GM23248 (cell line): ENCODE data around the gene GGT5. TPM values are rescaled to one million over a fixed set of nuclear protein-coding genes. Genes with fewer than 3 reads are reported as not detected.

Experiments
- DNase-seq: peaks from one replicate; pipeline ENCODE4 v3.0.0-alpha.2; 2015
- H2AFZ ChIP-seq: fragments of 200-600 bp; sonication (generic); 2 replicates; pipeline ENCODE4 v1.6.1; 2016; ENCODE audit warnings: antibody characterized with exemption
- H3F3A ChIP-seq: fragments of 200-600 bp; sonication (generic); 2 replicates; pipeline ENCODE4 v1.6.1; 2016; ENCODE audit warnings: mild to moderate bottlenecking, antibody characterized with exemption, mixed run types; ENCODE audit not compliant: insufficient read depth
- H3K27ac ChIP-seq: fragments of 200-600 bp; sonication (generic); 2 replicates; pipeline ENCODE4 v1.5.1; 2016; ENCODE audit warnings: mild to moderate bottlenecking
- H3K27me3 ChIP-seq: fragments of 200-600 bp; sonication (generic); replicated peaks from 2 replicates; pipeline ENCODE4 v1.6.1; 2016; ENCODE audit warnings: mild to moderate bottlenecking; ENCODE audit not compliant: insufficient read depth
- H3K36me3 ChIP-seq: fragments of 200-600 bp; sonication (generic); 2 replicates; pipeline ENCODE4 v1.6.1; 2016; ENCODE audit warnings: low read depth, mild to moderate bottlenecking
- H3K4me1 ChIP-seq: fragments of 200-600 bp; sonication (generic); 2 replicates; pipeline ENCODE4 v1.6.1; 2016; ENCODE audit warnings: mild to moderate bottlenecking; ENCODE audit not compliant: insufficient read depth
- H3K4me2 ChIP-seq: fragments of 200-600 bp; sonication (generic); one replicate; pipeline ENCODE4 v1.6.1; 2016; ENCODE audit warnings: mild to moderate bottlenecking; ENCODE audit not compliant: unreplicated experiment
- H3K4me3 ChIP-seq: fragments of 200-600 bp; sonication (generic); 2 replicates; pipeline ENCODE4 v1.5.1; 2016; ENCODE audit warnings: mild to moderate bottlenecking
- H3K79me2 ChIP-seq: fragments of 200-600 bp; sonication (generic); 2 replicates; pipeline ENCODE4 v1.6.1; 2016; ENCODE audit warnings: mild to moderate bottlenecking; ENCODE audit not compliant: insufficient read depth
- H3K9ac ChIP-seq: fragments of 200-600 bp; sonication (generic); 2 replicates; pipeline ENCODE4 v1.6.1; 2016; ENCODE audit warnings: mild to moderate bottlenecking
- H3K9me2 ChIP-seq: fragments of 200-600 bp; sonication (generic); 2 replicates; pipeline ENCODE4 v1.6.1; 2016; ENCODE audit warnings: mixed run types, mild to moderate bottlenecking, moderate library complexity; ENCODE audit not compliant: insufficient read depth
- H3K9me3 ChIP-seq: fragments of 200-600 bp; sonication (generic); one replicate; pipeline ENCODE4 v1.6.1; 2017; ENCODE audit warnings: low read depth
- H4K20me1 ChIP-seq: fragments of 200-600 bp; sonication (generic); 2 replicates; pipeline ENCODE4 v1.6.0; 2016; ENCODE audit not compliant: insufficient read depth
- EZH2 ChIP-seq: fragments of 200-600 bp; sonication (generic); IDR thresholded peaks from 2 replicates; pipeline ENCODE4 v1.6.1; 2018; ENCODE audit warnings: antibody characterized with exemption, mild to moderate bottlenecking; ENCODE audit not compliant: insufficient read depth, poor library complexity, severe bottlenecking
- EZH2phosphoT487 ChIP-seq: fragments of 200-600 bp; sonication (generic); IDR thresholded peaks from 2 replicates; pipeline ENCODE4 v1.6.1; 2018; ENCODE audit warnings: antibody characterized with exemption, moderate library complexity, mild to moderate bottlenecking, low read depth; ENCODE audit not compliant: insufficient read depth
- WGBS, 2 experiments: methylation state at CpG; one replicate each; pipeline ENCODE4 v1.1.6; 2015 to 2017; ENCODE audit warnings: low lambda C conversion rate in 2 of 2, low coverage in 1 of 2; ENCODE audit errors: missing lambda C conversion rate in 2 of 2; 5-methylcytosine and 5-hydroxymethylcytosine counted together
- in situ Hi-C: fragments of 300-500 bp; cut with MboI; formaldehyde crosslinking; loops from 2 replicates; pipeline ENCODE4 v1.15.0; 2020
- polyA plus RNA-seq: library from polyadenylated mRNA; unstranded; fragments of >200 nt; fragmentation: Nextera tagmentation; extraction: Ambion mirVana; gene quantifications from 2 replicates; pipeline ENCODE4 v1.2.1, GENCODE V29; 2016
- total RNA-seq: library from RNA; depleted of rRNA; stranded (reverse); fragments of >200 nt; shearing (Covaris generic); gene quantifications from 2 replicates; pipeline ENCODE4 v1.2.3, GENCODE V29; 2014

GGT5 gene
- total and polyA plus RNA-seq, 2 experiments from 2014 or later, result 1.3 to 5.1 TPM

DNA sequence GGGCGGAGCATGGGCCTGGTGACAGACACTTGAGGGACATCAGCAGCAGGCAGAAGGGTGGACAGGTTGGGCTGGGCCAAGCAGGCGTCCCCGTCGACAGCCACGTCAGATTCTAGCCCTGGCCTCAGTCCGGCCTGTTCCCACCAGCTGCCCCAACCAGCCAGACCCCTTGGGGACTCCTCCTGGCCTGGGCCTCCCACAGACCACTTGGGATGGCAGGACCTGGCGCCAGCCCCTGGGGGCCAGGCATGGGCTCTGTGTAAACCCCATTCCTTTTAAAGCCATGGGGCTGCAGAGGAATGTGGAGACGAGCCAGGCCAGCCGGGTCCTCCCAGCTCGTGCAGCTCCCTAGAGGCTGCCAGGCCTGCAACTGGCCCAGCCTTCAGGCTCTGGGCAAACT lies 68.3 kb downstream of the GGT5 start:
- H3K4me3 ChIP-seq, result no peak overlapping the region
- H3K36me3 ChIP-seq, result no peaks in the 10 kb centered on the region; the same call in 1 of the 2 replicates
- TF ChIP-seq EZH2, result no peak
- TF ChIP-seq EZH2phosphoT487, result no peak
- 85 to 86% methylated on average over 10 of the region's 10 CpGs for WGBS, 2 experiments
- H2AFZ ChIP-seq, result no peak overlapping the region
- H3K4me1 ChIP-seq, result no peaks in the 10 kb centered on the region
- H3K4me2 ChIP-seq, result no peak overlapping the region
- H3F3A ChIP-seq, result no peaks in the 10 kb centered on the region
- H3K27ac ChIP-seq, result no peak overlapping the region
- in situ Hi-C loops, result no loop called here
- H3K9me3 ChIP-seq, result no peaks in the 10 kb centered on the region
- no peaks in the 10 kb centered on the region for H3K79me2 ChIP-seq
- no peak for DNase-seq
- H4K20me1 ChIP-seq, result no peaks in the 10 kb centered on the region
- no peaks in the 10 kb centered on the region for H3K9me2 ChIP-seq
- no peak overlapping the region for H3K9ac ChIP-seq
- H3K27me3 ChIP-seq, result no peaks in the 10 kb centered on the region

DNA sequence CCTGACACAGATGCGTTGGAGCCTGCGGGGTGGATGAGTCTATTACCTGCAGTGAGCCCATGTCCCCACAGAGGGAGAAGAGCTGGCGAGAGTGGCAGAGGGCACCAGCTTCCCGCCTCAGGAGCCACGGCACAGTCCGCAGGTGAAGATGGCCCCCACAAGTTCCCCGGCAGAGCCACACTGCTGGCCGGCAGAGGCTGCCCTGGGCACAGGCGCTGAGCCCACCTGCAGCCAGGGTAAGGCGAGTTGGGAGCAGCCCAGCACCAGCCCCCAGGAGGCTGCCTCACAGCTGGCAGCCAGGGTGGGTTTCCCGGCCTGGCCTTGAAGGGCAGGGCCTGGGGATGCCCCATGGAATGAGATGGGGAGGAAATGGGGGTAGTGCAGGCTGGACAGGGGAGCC lies 68.8 kb downstream of the GGT5 start:
- H3K79me2 ChIP-seq, result no peaks in the 10 kb centered on the region
- H4K20me1 ChIP-seq, result no peaks in the 10 kb centered on the region
- no peak overlapping the region for H3K9ac ChIP-seq
- H3K27me3 ChIP-seq, result no peaks in the 10 kb centered on the region
- H3K36me3 ChIP-seq, result no peaks in the 10 kb centered on the region; the same call in 1 of the 2 replicates
- no peaks in the 10 kb centered on the region for H3K9me2 ChIP-seq
- no peak overlapping the region for H2AFZ ChIP-seq
- TF ChIP-seq EZH2, result no peak
- TF ChIP-seq EZH2phosphoT487, result no peak
- WGBS, 2 experiments, result 84 to 94% methylated on average over 10 to 11 of the region's 11 CpGs
- H3K4me3 ChIP-seq, result no peak overlapping the region
- no peak for DNase-seq
- in situ Hi-C loops, result no loop called here
- H3F3A ChIP-seq, result no peaks in the 10 kb centered on the region
- no peaks in the 10 kb centered on the region for H3K9me3 ChIP-seq
- no peak overlapping the region for H3K4me2 ChIP-seq
- no peaks in the 10 kb centered on the region for H3K4me1 ChIP-seq
- H3K27ac ChIP-seq, result no peak overlapping the region

DNA sequence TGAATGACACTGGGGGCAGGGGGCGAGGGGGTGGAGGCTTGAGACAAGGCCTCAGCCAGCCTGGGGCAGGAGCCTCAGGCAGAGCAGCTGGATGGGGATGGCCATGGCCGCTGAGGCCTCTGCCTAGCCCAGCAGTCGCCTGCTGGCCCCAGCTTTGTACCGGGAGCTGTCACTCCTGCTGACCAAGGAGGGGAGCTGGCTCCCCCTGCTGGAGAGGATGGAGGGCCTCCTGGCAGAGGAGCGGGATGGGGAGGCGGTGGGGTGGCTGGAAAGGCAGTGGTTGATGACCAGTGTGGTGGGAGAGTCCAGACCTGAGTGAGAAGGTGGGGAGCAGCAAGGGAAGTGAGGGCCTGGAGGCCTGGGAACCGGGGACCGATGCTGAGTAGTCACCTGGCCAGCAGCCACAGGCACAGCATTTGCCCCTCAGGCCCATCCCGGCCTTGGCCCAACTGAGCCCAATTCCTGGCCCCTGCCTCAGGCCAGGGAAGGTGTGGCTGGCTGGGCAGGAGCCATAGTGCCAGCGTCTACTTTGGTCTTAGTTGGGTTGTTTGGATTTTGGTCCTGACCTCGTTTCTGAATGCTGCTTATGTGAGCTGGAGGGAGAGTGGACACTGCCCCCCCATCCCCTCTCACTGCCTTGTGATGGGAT lies 69.6 kb downstream of the GGT5 start:
- H3K4me2 ChIP-seq, result no peak overlapping the region
- no peak overlapping the region for H3K9ac ChIP-seq
- H4K20me1 ChIP-seq, result no peaks in the 10 kb centered on the region
- no peaks in the 10 kb centered on the region for H3K4me1 ChIP-seq
- no peaks in the 10 kb centered on the region for H3K9me3 ChIP-seq
- WGBS, 2 experiments, result 36 to 38% methylated on average over 9 to 11 of the region's 11 CpGs
- no peak overlapping the region for H3K27ac ChIP-seq
- H3F3A ChIP-seq, result no peaks in the 10 kb centered on the region
- in situ Hi-C loops, result no loop called here
- no peak overlapping the region for H2AFZ ChIP-seq
- peak; percentile 86 for DNase-seq
- TF ChIP-seq EZH2, result no peak
- no peak for TF ChIP-seq EZH2phosphoT487
- no peaks in the 10 kb centered on the region; the same call in 1 of the 2 replicates for H3K36me3 ChIP-seq
- no peak overlapping the region for H3K4me3 ChIP-seq
- no peaks in the 10 kb centered on the region for H3K9me2 ChIP-seq
- H3K27me3 ChIP-seq, result no peaks in the 10 kb centered on the region
- no peaks in the 10 kb centered on the region for H3K79me2 ChIP-seq

DNA sequence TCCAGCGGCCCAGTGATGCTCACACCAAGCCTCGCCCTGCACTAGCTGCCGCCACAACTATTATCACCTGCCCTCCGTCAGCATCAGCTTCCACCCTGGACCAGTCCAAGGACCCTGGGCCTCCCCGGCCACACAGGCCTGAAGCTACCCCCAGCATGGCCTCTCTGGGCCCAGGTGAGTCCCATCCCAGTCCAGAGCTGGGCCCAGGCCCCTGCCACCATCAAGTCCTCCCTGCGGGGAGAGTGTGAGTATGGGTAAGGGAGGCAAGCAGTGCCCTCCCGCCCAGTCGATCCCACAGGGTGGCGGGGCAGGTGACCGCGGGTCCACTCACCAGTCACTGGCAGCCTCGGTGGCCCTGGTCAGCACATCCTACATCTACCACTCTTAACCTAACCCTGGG lies 73.1 kb downstream of the GGT5 start:
- Histone ChIP-seq H3K9me2 (no peaks in the 10 kb centered on the region), H3F3A (no peaks in the 10 kb centered on the region), H3K9ac (no peak overlapping the region), H3K4me2 (no peak overlapping the region), H3K27me3 (no peaks in the 10 kb centered on the region), H3K4me3 (no peak overlapping the region), H3K27ac (no peak overlapping the region), H4K20me1 (no peaks in the 10 kb centered on the region), H3K4me1 (no peaks in the 10 kb centered on the region), H3K9me3 (no peaks in the 10 kb centered on the region), H3K79me2 (no peaks in the 10 kb centered on the region), H3K36me3 (no peaks in the 10 kb centered on the region; the same call in 1 of the 2 replicates), H2AFZ (no peak overlapping the region)
- 92 to 93% methylated on average over 12 of the region's 12 CpGs for WGBS, 2 experiments
- no peak for DNase-seq
- TF ChIP-seq EZH2phosphoT487, result no peak
- no peak for TF ChIP-seq EZH2
- in situ Hi-C loops, result no loop called here
